ENCODE data around the gene FBN2.

Gene FBN2

DNA sequence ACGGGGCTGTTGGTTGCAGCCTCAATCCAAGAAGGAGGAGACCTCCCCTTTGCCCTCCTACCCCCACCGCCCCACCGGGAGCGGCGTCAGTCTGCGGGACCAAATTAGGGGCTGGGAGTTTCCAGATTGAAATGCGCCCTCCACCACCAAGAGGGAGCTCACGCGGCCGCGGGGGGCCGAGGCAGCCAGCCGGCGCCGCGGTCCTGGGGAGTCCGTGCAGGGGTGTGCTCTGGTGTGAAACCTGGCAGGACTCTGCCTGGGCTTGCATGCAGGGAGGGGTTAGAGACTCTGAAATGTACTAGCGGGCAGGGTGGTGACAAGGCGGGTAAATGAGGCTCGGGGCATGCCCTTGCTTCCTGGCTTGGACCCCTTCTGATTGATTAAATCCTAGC is 989 bp upstream of the FBN2 start:
- Mint-ChIP-seq H3K4me3 (no peak overlapping the region), H3K36me3 (ENCODE audit: low read depth) (no peaks in the 10 kb centered on the region), H3K27me3 (ENCODE audit: low read depth) (peaks cover 36% of the 10 kb centered on the region), H3K9me3 (no peaks in the 10 kb centered on the region), H3K4me1 (ENCODE audit: low read depth) (no peaks in the 10 kb centered on the region), H3K27ac (no peak overlapping the region)

DNA sequence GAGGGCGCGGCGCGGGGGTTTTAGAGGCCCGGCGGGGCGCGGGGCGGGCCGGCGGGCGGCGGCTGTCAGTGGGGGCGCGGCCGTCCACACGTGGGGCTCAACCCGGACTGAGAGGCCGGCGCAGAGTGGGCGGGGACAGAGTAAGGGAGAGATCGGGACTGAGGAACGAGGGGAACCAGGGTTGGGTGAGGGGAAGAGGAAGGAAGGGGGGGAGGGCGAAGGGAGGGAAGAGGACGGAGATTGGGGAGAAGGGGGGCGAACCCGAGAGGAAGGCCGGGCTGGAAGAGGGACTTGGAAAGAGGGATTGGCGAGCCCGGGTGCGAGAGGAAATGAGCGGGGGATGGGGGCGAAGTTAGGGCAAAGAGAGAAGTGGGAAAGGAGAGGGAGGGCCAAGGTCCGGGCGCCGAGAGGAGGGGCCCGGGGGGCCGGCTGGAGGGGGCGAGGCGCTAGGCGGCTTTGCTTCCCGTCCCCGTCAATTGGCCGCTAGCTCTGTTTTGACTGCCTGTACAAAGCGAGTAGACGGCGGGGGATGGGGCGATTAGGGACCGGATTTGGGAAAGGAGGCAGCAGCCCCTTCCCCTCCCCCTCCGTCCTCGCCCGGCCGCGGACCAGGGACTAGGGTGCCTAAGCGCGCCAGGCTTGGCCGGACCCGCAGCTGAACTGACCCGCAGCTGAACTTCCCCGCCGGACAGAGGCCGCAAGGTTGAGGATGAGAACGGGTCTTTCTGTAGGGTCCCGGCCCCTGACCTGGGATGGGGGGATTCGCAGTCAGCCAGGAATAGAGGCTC is 399 bp upstream of the FBN2 start:
- Mint-ChIP-seq H3K27me3 (ENCODE audit: low read depth) (peaks cover 36% of the 10 kb centered on the region), H3K4me3 (no peak overlapping the region), H3K27ac (no peak overlapping the region), H3K9me3 (no peaks in the 10 kb centered on the region), H3K4me1 (ENCODE audit: low read depth) (no peaks in the 10 kb centered on the region), H3K36me3 (ENCODE audit: low read depth) (no peaks in the 10 kb centered on the region)

DNA sequence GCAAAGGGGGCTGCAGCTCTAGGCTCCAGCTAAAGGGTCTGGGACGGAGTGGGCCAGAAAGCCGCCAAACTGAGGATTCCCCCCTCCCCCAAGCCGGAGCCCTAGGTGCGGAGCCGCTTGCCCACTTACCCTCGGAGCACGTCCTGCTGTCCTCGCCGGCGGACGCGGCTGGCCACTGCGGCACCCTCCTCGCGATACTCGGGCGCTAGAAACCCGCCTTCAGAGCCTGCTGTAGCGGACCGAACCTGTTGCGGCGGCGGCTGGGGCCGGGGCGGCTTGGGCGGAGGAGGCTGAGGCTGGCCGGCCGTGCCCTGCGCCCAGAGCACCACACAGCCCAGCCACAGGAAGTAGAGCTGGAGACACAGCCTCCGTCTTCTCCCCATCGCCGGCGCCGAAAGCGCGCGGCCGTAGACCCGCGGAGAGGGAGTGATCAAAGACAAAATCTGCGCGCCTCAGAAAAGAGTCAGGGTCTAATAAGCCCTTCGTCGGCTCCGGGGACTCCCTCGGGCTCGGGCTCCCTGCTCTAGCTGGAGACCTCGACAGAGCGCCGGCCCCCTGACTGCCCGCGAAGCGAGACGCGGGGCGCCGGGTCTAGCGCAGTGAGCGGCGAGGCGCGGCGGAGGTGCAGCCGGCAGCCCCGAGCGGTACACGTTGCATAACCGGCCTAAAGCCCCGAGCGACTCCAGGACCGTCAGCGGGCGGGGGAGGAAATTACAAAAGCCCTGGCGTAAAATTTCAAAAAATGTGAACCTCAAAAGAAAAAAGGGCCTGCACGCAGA is 635 bp downstream of the FBN2 start:
- no peaks in the 10 kb centered on the region for H3K9me3 Mint-ChIP-seq
- no peak overlapping the region for H3K27ac Mint-ChIP-seq
- peaks cover 36% of the 10 kb centered on the region for H3K27me3 Mint-ChIP-seq (ENCODE audit: low read depth)
- H3K36me3 Mint-ChIP-seq (ENCODE audit: low read depth) = no peaks in the 10 kb centered on the region
- no peak overlapping the region for H3K4me3 Mint-ChIP-seq
- H3K4me1 Mint-ChIP-seq (ENCODE audit: low read depth) = no peaks in the 10 kb centered on the region

DNA sequence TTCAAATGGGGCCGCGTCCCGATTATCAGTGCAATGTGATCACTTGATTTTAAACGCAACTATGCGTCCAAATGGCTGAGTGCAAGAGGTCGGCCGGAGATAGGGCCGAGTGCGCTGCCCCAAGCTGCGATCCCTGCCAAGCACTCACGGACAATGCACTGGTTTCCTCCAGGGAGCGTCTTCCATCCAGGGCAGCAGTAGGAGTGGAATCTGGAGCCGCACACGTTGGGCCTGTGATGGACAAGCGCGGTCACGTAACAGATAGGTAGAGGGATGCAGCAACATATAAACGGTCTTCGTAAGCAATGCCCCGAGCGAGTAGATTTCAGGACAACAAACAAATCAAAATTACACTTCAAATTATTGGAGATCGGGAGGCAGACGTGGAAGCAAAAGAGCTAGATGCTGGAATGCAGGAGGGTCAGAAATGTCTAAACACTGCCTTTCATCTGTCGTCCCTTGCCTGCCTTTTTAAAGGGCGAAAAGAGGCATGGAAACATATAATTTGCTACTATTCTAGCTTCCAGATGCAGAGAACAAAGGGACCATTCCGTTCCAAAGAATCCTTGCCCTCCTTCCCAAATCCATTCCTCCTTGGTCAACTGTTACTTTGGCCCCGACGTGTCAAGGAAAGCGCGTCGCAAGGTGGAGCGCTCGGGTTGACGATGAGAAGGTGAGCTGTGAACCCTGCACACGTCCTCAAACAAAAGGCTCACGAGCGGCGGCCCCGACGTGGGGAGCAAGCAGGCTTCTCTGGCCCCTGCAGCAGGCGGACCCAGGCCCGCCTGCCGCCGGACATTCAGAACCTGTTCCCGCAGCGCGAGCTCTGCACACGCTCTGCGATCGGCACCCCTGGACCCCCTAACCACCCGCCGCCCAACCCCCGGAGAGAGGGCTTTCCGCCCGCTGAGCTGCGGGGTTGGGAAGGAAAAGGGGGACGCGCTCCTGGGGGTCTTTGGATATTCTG is 1.5 kb downstream of the FBN2 start:
- Mint-ChIP-seq H3K4me1 (ENCODE audit: low read depth) (no peaks in the 10 kb centered on the region), H3K4me3 (no peak overlapping the region)

DNA sequence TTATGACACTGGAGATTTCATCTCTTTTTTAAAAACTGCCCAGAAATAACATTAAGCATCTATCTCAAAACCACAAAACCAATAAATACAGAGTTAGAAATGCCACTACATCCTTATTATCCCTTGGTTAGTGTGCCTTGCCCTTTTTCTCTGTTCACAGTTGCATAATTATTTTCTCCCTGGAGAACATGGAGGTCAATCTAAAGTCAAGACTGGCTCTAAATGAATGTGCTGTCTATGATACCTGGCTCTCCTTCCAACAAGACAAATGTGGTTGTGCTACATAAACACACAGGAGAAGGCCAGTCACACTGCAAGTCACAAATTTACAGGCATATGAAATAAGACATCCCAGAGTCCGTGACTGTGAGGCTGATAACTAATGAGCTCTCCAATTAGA is 2.8 kb downstream of the FBN2 start:
- no peaks in the 10 kb centered on the region for H3K9me3 Mint-ChIP-seq
- H3K4me3 Mint-ChIP-seq = no peak overlapping the region
- no peaks in the 10 kb centered on the region for H3K4me1 Mint-ChIP-seq (ENCODE audit: low read depth)
- H3K36me3 Mint-ChIP-seq (ENCODE audit: low read depth) = no peaks in the 10 kb centered on the region
- H3K27ac Mint-ChIP-seq = no peak overlapping the region
- H3K27me3 Mint-ChIP-seq (ENCODE audit: low read depth) = peaks cover 30% of the 10 kb centered on the region

More for the DNA sequence above, 1.5 kb downstream of the FBN2 start:
- Mint-ChIP-seq H3K36me3 (ENCODE audit: low read depth) (no peaks in the 10 kb centered on the region), H3K27me3 (ENCODE audit: low read depth) (peaks cover 36% of the 10 kb centered on the region), H3K27ac (no peak overlapping the region), H3K9me3 (no peaks in the 10 kb centered on the region)

DNA sequence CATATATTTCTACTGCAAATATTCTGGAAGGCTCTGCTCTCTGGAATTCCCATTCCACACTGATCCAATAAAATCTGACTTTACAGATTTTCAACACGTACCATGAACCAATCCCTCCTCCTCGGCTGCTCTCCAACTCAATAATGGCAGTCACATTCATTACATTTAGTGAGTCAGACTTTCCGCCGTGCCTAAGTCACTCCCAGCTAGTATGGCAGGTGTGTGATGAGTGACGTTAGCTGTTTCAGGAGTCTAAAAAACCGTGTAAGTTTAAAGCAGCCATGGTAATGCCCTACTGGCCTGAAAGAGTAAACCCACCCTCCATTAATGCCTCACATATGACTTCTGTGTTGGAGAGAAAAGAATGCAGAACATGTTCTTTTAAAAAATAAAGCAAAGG is 3.3 kb downstream of the FBN2 start:
- H3K27ac Mint-ChIP-seq = no peak overlapping the region
- no peak overlapping the region for H3K4me3 Mint-ChIP-seq
- no peaks in the 10 kb centered on the region for H3K4me1 Mint-ChIP-seq (ENCODE audit: low read depth)
- no peaks in the 10 kb centered on the region for H3K36me3 Mint-ChIP-seq (ENCODE audit: low read depth)
- H3K9me3 Mint-ChIP-seq = no peaks in the 10 kb centered on the region
- H3K27me3 Mint-ChIP-seq (ENCODE audit: low read depth) = peaks cover 27% of the 10 kb centered on the region

DNA sequence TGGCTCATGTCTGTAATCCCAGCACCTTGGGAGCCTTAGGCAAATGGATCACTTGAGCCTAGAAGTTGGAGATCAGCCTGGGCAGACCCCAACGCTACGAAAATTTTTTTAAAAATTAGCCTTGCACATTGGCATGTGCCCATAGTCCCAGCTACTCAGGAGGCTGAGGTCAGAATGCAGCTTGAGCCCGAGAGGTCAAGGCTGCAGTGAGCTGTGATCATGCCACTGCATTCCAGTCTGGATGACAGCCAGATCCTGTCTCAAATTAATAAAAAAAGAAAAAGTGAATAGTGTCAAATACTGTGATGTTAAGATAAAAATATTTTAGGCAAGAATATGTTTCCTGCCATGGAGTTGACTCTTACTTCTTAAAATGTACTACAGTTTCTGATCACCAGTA is 5.3 kb downstream of the FBN2 start:
- no peaks in the 10 kb centered on the region for H3K9me3 Mint-ChIP-seq
- H3K27ac Mint-ChIP-seq = no peak overlapping the region
- no peaks in the 10 kb centered on the region for H3K4me1 Mint-ChIP-seq (ENCODE audit: low read depth)
- H3K4me3 Mint-ChIP-seq = no peak overlapping the region
- H3K27me3 Mint-ChIP-seq (ENCODE audit: low read depth) = peaks cover 21% of the 10 kb centered on the region
- no peaks in the 10 kb centered on the region for H3K36me3 Mint-ChIP-seq (ENCODE audit: low read depth)

DNA sequence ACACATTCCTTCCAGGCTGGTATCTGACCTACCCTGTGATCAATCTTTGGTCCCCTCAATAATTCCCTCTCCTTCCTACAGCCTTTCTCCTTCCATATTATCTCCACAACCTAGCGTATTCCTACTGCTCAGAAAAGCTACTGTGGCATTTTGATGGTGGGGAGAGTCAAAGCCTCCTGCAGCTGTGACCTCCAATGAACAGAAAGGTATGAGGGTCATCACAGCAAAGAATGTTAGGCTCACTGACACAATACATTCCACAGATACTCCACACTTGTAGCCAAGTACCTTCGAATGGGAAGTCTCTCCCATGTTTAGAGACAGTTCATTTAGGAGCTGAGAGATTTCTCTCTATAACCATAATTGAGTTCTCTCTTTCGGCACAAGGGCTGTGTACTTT is 5.9 kb downstream of the FBN2 start:
- no peaks in the 10 kb centered on the region for H3K36me3 Mint-ChIP-seq (ENCODE audit: low read depth)
- H3K4me1 Mint-ChIP-seq (ENCODE audit: low read depth) = no peaks in the 10 kb centered on the region
- peaks cover 17% of the 10 kb centered on the region for H3K27me3 Mint-ChIP-seq (ENCODE audit: low read depth)
- H3K4me3 Mint-ChIP-seq = no peak overlapping the region
- H3K9me3 Mint-ChIP-seq = no peaks in the 10 kb centered on the region
- H3K27ac Mint-ChIP-seq = no peak overlapping the region

DNA sequence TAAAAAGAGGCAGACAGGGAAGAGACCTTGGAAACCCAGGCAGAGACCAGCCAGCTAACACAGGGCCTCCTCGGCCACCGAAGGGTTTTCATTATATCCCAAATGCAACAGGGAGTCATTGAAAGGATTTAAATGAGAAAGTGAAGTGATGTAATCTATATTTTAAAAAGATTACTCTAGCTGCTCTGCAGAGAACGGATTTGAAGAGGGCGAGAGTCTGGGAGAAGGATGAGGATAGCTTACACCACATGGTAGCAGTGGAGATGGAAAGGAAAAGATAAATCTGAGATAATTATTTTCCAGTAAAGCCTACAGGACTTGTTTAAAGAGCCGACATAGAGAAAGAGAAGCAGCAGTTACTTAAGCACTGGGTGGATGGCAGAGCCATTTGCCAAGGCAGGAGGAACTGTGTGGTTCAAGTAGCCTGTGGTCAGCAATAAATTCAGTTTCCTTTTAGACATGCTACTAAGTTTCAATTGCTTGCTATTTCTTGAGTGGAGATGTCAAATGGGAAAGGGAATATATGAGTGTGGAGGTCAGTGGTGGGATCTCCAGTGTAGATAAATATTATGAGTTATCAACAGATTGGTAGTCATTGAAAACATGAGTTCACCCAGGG is 9.3 kb downstream of the FBN2 start:
- no peaks in the 10 kb centered on the region for H3K9me3 Mint-ChIP-seq
- H3K4me3 Mint-ChIP-seq = no peak overlapping the region
- no peaks in the 10 kb centered on the region for H3K36me3 Mint-ChIP-seq (ENCODE audit: low read depth)
- H3K4me1 Mint-ChIP-seq (ENCODE audit: low read depth) = no peaks in the 10 kb centered on the region
- no peaks in the 10 kb centered on the region for H3K27me3 Mint-ChIP-seq (ENCODE audit: low read depth)
- H3K27ac Mint-ChIP-seq = no peak overlapping the region

DNA sequence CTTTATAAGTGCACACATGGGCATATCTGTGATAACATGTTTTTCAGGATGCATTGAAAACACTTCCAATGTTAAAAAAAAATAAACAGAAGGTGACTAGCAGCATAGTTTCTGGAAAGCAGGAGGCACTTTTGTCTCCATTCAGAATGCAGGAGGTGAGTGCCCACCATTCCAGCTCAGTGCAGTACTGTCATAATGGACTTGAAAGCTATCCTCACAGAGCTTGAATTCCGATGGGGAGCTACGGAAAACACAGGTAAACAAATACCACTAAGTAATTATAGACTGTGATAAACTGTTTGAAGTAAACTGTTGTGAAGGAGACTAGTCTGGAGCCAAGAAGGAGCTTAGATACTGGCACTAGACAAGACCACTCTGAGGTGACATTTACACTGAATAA is 9.9 kb downstream of the FBN2 start:
- Mint-ChIP-seq H3K9me3 (no peaks in the 10 kb centered on the region), H3K36me3 (ENCODE audit: low read depth) (no peaks in the 10 kb centered on the region), H3K4me1 (ENCODE audit: low read depth) (no peaks in the 10 kb centered on the region), H3K27me3 (ENCODE audit: low read depth) (no peaks in the 10 kb centered on the region), H3K4me3 (no peak overlapping the region), H3K27ac (no peak overlapping the region)

DNA sequence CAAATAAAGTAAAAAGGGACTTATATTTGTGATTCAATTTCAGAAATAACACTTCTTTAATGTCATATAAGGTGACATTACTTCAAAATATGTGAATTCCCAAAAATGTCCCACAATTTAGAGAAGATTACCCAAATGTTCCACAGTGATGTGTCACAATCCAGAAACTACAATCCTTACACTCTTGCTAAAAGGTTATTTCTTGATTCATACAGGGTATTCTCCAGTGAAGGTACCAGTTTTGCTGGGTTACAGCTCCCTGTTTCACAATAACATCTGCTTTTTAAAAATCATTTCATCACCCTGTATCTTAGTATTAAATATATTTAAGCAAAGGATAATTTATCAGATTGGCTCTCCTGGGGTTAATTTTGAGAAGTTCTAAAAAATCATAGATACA is 11.0 kb downstream of the FBN2 start:
- Mint-ChIP-seq H3K4me1 (ENCODE audit: low read depth) (no peaks in the 10 kb centered on the region), H3K4me3 (no peak overlapping the region), H3K27ac (no peak overlapping the region), H3K9me3 (no peaks in the 10 kb centered on the region), H3K36me3 (ENCODE audit: low read depth) (no peaks in the 10 kb centered on the region), H3K27me3 (ENCODE audit: low read depth) (no peaks in the 10 kb centered on the region)

DNA sequence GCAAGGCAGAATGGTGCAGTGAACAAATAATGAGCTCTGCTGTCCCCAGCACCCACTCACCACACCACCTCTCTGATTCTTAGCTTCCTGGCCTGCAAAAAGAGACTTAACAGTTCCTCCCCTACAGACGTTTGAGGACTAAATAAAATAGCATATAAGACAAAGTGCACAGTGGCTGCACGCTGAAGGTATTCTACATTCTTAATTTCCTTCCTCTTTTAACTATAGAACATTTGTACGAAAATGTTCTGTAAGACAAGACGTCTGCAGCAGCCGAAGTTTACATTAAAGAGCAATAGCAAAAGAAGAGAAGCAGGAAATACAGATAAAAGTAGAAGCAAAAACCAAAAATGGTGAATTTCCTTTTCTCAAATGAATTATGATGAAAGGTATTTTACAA is 15.7 kb downstream of the FBN2 start:
- Mint-ChIP-seq H3K27ac (no peak overlapping the region), H3K9me3 (no peaks in the 10 kb centered on the region), H3K4me1 (ENCODE audit: low read depth) (no peaks in the 10 kb centered on the region), H3K36me3 (ENCODE audit: low read depth) (no peaks in the 10 kb centered on the region), H3K27me3 (ENCODE audit: low read depth) (no peaks in the 10 kb centered on the region), H3K4me3 (no peak overlapping the region)

DNA sequence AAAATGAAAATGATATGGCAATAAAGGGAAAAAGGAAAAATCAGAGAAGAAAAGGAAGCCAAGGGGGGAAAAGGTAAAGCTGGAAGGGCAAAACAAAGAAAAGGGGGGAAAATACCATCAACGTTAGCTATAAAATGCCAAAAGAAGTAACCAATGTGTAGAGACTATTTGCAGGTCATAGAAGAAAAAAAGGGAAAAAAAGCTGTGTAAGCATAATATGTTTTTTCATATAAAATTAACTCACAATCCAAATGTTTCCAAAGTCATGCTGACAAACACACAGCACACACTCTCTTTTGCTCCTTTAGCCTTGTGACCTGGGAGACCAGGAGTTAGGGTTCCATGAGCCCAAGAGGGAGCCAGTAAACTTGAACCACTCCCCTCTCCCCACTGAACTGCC is 18.2 kb downstream of the FBN2 start:
- H3K27me3 Mint-ChIP-seq (ENCODE audit: low read depth) = no peaks in the 10 kb centered on the region
- no peaks in the 10 kb centered on the region for H3K9me3 Mint-ChIP-seq
- no peak overlapping the region for H3K27ac Mint-ChIP-seq
- no peaks in the 10 kb centered on the region for H3K4me1 Mint-ChIP-seq (ENCODE audit: low read depth)
- H3K4me3 Mint-ChIP-seq = no peak overlapping the region
- no peaks in the 10 kb centered on the region for H3K36me3 Mint-ChIP-seq (ENCODE audit: low read depth)

DNA sequence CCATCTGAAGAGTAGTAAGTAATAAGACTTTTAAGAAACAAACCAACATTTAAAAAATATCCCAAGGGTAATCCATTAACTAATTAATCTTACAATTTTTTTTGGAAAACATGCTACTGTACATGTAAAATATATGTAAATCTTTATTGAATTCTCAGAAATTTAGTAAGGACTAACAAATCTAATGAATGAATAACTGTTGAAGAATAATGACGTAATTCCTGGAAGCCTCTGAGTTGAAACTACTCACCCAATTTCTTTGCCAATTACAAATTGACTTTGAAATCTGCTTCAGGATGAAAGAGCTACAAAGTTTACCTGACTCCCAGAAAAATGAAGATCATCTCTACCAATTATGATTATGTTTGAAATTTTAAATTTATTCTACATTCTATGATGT is 21.1 kb downstream of the FBN2 start:
- no peaks in the 10 kb centered on the region for H3K4me1 Mint-ChIP-seq (ENCODE audit: low read depth)
- H3K9me3 Mint-ChIP-seq = no peaks in the 10 kb centered on the region
- no peaks in the 10 kb centered on the region for H3K27me3 Mint-ChIP-seq (ENCODE audit: low read depth)
- H3K27ac Mint-ChIP-seq = no peak overlapping the region
- H3K4me3 Mint-ChIP-seq = no peak overlapping the region
- no peaks in the 10 kb centered on the region for H3K36me3 Mint-ChIP-seq (ENCODE audit: low read depth)

All from T-helper 1 cell treated with Interleukin-12 subunit alpha and Interleukin-12 subunit beta and Interleukin-4 antibody, amounts not matched to agents 30 μg/mL and 1 μg/mL, for 36 hours (primary cell).